CD1c-positive myeloid dendritic cell (primary cell): Measurements from ENCODE around the gene CTIF.

Experiments used
- DNase-seq: peaks from one replicate; pipeline ENCODE4 v3.0.0-alpha.2; 2016; ENCODE audit errors: extremely low spot score

The CTIF gene

GRCh38 chr18:48884771-48885170 is 345.9 kb downstream of the CTIF start:
- DNase-seq, result no peak

GRCh38 chr18:48885266-48885923 is 346.6 kb downstream of the CTIF start:
- DNase-seq, result no peak

- no peak for DNase-seq
Observed at GRCh38 chr18:48885924-48886400, 347.1 kb downstream of the CTIF start.

GRCh38 chr18:48886520-48887293 is 347.9 kb downstream of the CTIF start:
- DNase-seq, result no peak

- DNase-seq, result no peak
Observed at GRCh38 chr18:48887294-48887904, 348.6 kb downstream of the CTIF start.

GRCh38 chr18:48887905-48888772 is 349.3 kb downstream of the CTIF start:
- no peak for DNase-seq

- DNase-seq, result no peak
Observed at GRCh38 chr18:48888773-48889080, 349.9 kb downstream of the CTIF start.

- no peak for DNase-seq
Observed at GRCh38 chr18:48889115-48889941, 350.5 kb downstream of the CTIF start.

GRCh38 chr18:48889981-48890762 is 351.3 kb downstream of the CTIF start:
- no peak for DNase-seq

GRCh38 chr18:48891721-48892120 is 352.9 kb downstream of the CTIF start:
- DNase-seq, result no peak

- DNase-seq, result no peak
Observed at GRCh38 chr18:48892146-48892855, 353.5 kb downstream of the CTIF start.

- no peak for DNase-seq
Observed at GRCh38 chr18:48893061-48893607, 354.3 kb downstream of the CTIF start.

- DNase-seq, result no peak
Observed at GRCh38 chr18:48893608-48894600, 355.1 kb downstream of the CTIF start.

- no peak for DNase-seq
Observed at GRCh38 chr18:48894799-48895346, 356.0 kb downstream of the CTIF start.

- no peak for DNase-seq
Observed at GRCh38 chr18:48896326-48896874, 357.6 kb downstream of the CTIF start.

GRCh38 chr18:48896875-48897511 is 358.2 kb downstream of the CTIF start:
- peak; percentile 98 for DNase-seq

- no peak for DNase-seq
Observed at GRCh38 chr18:48897531-48897930, 358.7 kb downstream of the CTIF start.
